ENCODE measurements around the gene ACKR2. TPM values are rescaled to one million over a fixed set of nuclear protein-coding genes. Genes with fewer than 3 reads are reported as not detected.

Gene ACKR2
- polyA plus RNA-seq, 1 of the 3 experiments (the other 2 are of a cell fraction): 0.10 TPM

- TF ChIP-seq ZBTB33 (IDR thresholded peaks at IDR 0.05; ENCODE audit: borderline replicate concordance, low read depth) (no peak), NRF1 (IDR thresholded peaks at IDR 0.05; ENCODE audit: low read depth, low read length) (no peak), SMC3 (IDR thresholded peaks at IDR 0.05; ENCODE audit: low read depth, low read length) (no peak), MAX (IDR thresholded peaks at IDR 0.05; ENCODE audit: low read depth) (no peak), TEAD4 (IDR thresholded peaks at IDR 0.05; ENCODE audit: borderline replicate concordance, insufficient read depth) (no peak), JUND (IDR thresholded peaks at IDR 0.05) (no peak), CTCF (IDR thresholded peaks at IDR 0.05) (no peak), SIN3A (IDR thresholded peaks at IDR 0.05; ENCODE audit: borderline replicate concordance, low read depth, low read length) (no peak), PBX3 (IDR thresholded peaks at IDR 0.05) (no peak)
Measured at GRCh38 chr3:42895580-42895868, 86.3 kb downstream of the ACKR2 start (continued).

GRCh38 chr3:42898896-42899675 is 89.8 kb downstream of the ACKR2 start:
- DNase-seq: no peak
- Histone ChIP-seq H3K79me2 (ENCODE audit: insufficient read depth) (no peaks in the 10 kb centered on the region), H3K4me3 (ENCODE audit: low read depth in 2 of 2, low read length in 1 of 2) (no peak overlapping the region), H3K27me3 (ENCODE audit: insufficient read depth) (no peaks in the 10 kb centered on the region), H3K9me2 (no peaks in the 10 kb centered on the region), H3K4me2 (no peak overlapping the region), H4K20me1 (ENCODE audit: insufficient read depth) (no peaks in the 10 kb centered on the region), H3K9ac (no peak overlapping the region), H3K4me1 (ENCODE audit: control insufficient read depth in 1 of 2, insufficient read depth in 2 of 2, low read depth in 1 of 2, low read length in 1 of 2) (peaks cover 0 to 5% of the 10 kb centered on the region in 2 experiments; a peak in 2 of 4 replicates), H3K36me3 (replicated peaks in 1 of 2; ENCODE audit: control insufficient read depth in 1 of 2, insufficient read depth in 2 of 2, low read length in 1 of 2) (no peaks in the 10 kb centered on the region), H3K27ac (ENCODE audit: low read depth in 2 of 2, low read length in 1 of 2) (no peak overlapping the region), H3F3A (replicated peaks; ENCODE audit: insufficient read depth) (no peaks in the 10 kb centered on the region), H3K9me3 (no peaks in the 10 kb centered on the region), H2AFZ (ENCODE audit: low read depth) (no peak overlapping the region)
- no peak for TF ChIP-seq IRF3 (IDR thresholded peaks at IDR 0.05; ENCODE audit: low read depth, low read length)
- no peak for TF ChIP-seq FOXJ3 (CRISPR knock-in tag; IDR thresholded peaks at IDR 0.05)
- no peak for TF ChIP-seq NRF1 (IDR thresholded peaks at IDR 0.05; ENCODE audit: low read depth, low read length)
- no peak for TF ChIP-seq YY1 (IDR thresholded peaks at IDR 0.05; ENCODE audit: low read depth)
- TF ChIP-seq CHD2 (IDR thresholded peaks at IDR 0.05; ENCODE audit: low read length, partially characterized antibody): no peak
- TF ChIP-seq USF2 (IDR thresholded peaks at IDR 0.05; ENCODE audit: borderline replicate concordance, low read depth, low read length): no peak
- TF ChIP-seq EZH2phosphoT487 (IDR thresholded peaks at IDR 0.05; ENCODE audit: borderline replicate concordance, low read depth): no peak
- no peak for TF ChIP-seq POLR2AphosphoS5 (IDR thresholded peaks at IDR 0.05; ENCODE audit: low read depth, low read length)
- no peak for TF ChIP-seq CTCF (IDR thresholded peaks at IDR 0.05)
- TF ChIP-seq SMC3 (IDR thresholded peaks at IDR 0.05; ENCODE audit: low read depth, low read length): no peak
- no peak for TF ChIP-seq MAX (IDR thresholded peaks at IDR 0.05; ENCODE audit: low read depth)
- no peak for TF ChIP-seq FOXM1 (IDR thresholded peaks at IDR 0.05; ENCODE audit: low read depth)
- TF ChIP-seq TCF12 (IDR thresholded peaks at IDR 0.05): no peak
- TF ChIP-seq RFX5 (IDR thresholded peaks at IDR 0.05; ENCODE audit: low read length): no peak
- no peak for TF ChIP-seq TAF1 (IDR thresholded peaks at IDR 0.05; ENCODE audit: borderline replicate concordance, low read depth, low read length)
- TF ChIP-seq RCOR1 (IDR thresholded peaks at IDR 0.05; ENCODE audit: low read length): no peak
- POLR2A ChIA-PET: no interaction called here
- CTCF ChIA-PET: no interaction called here
